LNCaP clone FGC (cell line): ENCODE results near the gene MACROH2A2.

Source experiments
- DNase-seq: peaks from one replicate; pipeline ENCODE4 v3.0.0-alpha.2; 2011; ENCODE audit warnings: low read depth
- H3K4me3 ChIP-seq: 2 replicates; pipeline ENCODE4 v1.5.1; 2011; ENCODE audit warnings: mild to moderate bottlenecking, low read depth, low read length, control low read depth
- TF ChIP-seq, protein P1 (sequence below): IDR thresholded peaks from 2 replicates; pipeline ENCODE4 v1.5.1; 2012; ENCODE audit warnings: mild to moderate bottlenecking; ENCODE audit not compliant: control insufficient read depth, insufficient read depth; ENCODE audit errors: extremely low read depth

MACROH2A2 gene

DNA sequence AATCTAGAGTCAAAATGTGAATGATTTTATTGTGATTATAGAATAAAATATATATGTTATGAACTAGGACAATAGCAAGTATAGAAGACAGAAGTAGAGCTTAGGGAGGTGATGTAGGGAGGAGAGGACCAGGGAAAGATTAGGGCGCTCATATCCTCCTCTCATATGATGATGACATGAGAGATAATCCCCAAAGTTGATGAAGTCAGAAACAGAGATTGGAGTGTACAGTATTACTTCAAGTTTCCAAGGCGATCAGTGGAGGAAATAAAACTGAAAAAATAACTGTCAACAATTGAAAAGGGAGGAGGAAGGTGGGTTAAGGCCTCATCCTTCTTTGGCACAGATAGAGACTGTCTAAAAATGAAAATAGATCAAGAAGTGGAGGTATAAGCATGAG, 14.9 kb downstream of the MACROH2A2 start:
- no peak overlapping the region for H3K4me3 ChIP-seq
- no peak for DNase-seq
- TF ChIP-seq, protein P1, sequence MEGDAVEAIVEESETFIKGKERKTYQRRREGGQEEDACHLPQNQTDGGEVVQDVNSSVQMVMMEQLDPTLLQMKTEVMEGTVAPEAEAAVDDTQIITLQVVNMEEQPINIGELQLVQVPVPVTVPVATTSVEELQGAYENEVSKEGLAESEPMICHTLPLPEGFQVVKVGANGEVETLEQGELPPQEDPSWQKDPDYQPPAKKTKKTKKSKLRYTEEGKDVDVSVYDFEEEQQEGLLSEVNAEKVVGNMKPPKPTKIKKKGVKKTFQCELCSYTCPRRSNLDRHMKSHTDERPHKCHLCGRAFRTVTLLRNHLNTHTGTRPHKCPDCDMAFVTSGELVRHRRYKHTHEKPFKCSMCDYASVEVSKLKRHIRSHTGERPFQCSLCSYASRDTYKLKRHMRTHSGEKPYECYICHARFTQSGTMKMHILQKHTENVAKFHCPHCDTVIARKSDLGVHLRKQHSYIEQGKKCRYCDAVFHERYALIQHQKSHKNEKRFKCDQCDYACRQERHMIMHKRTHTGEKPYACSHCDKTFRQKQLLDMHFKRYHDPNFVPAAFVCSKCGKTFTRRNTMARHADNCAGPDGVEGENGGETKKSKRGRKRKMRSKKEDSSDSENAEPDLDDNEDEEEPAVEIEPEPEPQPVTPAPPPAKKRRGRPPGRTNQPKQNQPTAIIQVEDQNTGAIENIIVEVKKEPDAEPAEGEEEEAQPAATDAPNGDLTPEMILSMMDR = no peak

DNA sequence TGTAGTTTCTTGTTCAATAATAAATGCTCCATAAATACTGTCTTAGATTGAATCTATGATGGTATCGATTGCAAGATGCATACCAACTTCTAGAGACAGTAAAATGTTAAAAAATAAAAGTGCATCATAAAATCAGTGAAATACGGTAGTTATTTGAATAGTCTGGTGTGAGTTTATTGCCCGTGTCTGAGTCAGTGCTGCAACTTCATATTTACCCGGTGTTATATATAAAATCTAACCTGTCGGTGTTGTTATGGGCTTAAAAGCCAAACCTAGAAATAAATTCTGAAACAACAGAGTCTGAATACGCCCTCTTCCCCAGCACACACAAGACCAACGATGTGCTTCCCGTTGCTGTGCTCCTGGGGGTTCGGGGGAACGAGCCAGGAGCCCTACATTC, 16.3 kb downstream of the MACROH2A2 start:
- no peak overlapping the region for H3K4me3 ChIP-seq
- DNase-seq = no peak
- TF ChIP-seq, protein P1 = no peak

DNA sequence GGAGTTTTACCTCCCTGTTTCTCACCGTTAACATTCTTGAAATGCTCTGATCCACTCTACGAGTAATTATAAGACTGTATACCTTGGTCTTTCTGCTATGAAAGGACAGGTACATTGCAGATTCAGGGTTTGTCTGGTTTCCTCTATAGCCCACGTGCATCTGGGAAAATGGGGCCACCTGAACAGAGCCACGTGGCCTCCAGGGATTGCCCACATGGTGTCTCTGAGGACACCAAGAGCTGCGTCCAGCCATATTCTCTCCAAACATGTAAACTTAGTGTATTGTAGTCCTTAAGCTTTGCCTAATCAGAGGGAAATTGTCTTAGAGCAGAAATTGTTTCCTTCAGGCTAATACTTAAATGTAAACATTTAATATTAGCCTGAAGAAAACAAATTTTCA, 16.7 kb downstream of the MACROH2A2 start:
- no peak overlapping the region for H3K4me3 ChIP-seq
- DNase-seq = no peak
- TF ChIP-seq, protein P1 = no peak

DNA sequence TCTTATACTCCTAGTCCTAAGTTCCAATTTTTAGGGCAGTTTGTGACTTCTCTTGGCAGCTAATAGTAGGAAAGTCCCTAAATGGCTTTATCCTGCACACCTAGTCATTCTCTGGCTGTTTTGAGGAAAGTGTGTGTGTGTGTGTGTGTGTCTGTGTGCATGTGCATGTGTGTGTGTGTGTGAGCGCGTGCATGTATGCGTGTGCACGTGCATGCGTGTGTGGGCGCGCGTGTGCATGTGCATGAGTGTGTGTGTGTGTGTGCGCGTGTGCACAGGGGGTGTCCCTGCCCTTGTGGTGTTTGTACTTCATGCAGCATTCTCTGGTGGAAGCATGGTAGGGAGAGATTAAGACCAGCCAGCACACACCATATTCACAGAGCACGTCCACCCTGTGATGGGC, 18.2 kb downstream of the MACROH2A2 start:
- H3K4me3 ChIP-seq = no peak overlapping the region
- TF ChIP-seq, protein P1 = no peak
- DNase-seq = no peak

DNA sequence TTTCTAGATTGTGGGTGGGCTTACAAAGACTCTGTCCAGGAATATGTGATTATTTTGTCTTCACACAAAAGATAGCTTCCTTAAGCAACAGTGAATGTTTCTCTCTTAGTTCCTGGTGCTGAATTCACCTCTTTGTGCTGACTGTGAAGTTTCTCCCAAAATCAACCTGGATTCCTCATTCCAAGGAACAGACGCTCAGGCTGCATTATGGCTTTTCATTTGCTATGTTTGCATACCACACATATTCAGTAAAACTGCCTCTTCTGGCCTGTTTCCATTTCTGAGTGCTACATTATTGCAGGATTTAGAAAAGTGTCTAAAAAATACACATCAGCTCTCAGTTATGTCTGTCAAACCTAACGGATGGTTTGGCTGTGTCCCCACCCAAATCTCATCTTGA, 21.5 kb downstream of the MACROH2A2 start:
- DNase-seq = no peak
- H3K4me3 ChIP-seq = no peak overlapping the region
- TF ChIP-seq, protein P1 = no peak

DNA sequence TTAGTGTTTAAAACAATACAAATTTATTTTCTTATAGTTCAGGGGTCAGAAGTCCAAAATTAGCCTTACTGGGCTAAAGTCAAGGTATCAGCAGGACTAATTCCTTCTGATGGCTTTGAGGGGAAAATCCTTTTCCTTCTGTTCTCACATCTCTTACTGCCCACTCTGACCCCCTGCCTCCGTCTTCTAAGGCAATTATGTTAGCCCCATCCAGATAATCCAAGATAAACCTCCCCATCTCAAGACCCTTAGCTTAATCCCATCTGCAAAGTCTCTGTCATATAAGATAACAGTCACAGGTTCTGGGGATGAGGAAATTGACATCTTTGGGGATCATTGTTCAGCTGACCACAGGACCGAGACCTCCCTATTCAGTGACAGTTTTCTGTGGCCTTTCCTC, 22.3 kb downstream of the MACROH2A2 start:
- TF ChIP-seq, protein P1 = no peak
- no peak overlapping the region for H3K4me3 ChIP-seq
- no peak for DNase-seq

DNA sequence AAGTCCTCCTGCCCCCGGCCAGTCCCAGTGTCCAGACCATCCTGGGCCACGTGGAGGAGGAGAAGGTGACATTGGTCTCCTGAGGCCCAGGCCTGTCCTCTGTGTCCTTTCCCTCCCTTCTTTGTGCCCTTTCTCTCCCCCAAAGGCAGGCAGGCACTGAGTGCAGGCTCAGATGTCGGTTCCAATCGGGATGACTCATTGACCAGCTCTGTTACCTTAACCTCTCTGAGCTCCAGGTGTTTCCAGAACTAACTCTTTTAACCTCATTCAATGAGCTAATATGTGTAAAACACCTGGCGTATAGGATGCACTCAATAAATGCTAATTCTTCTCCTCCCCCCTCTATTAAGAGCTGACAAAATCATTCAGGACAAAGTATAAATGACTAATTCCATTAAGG, 25.7 kb downstream of the MACROH2A2 start:
- no peak for DNase-seq
- no peak overlapping the region for H3K4me3 ChIP-seq
- TF ChIP-seq, protein P1 = no peak
